NT2/D1 (cell line): ENCODE measurements around the gene B4GALNT4.

ENCODE experiments used
- DNase-seq: peaks from one replicate; pipeline ENCODE4 v3.0.0-alpha.2; 2011; ENCODE audit warnings: low read depth, low spot score
- H3K27me3 ChIP-seq: 2 replicates; pipeline ENCODE4 v1.6.0; 2011; ENCODE audit warnings: mild to moderate bottlenecking; ENCODE audit not compliant: insufficient read length, insufficient read depth
- H3K36me3 ChIP-seq: 2 replicates; pipeline ENCODE4 v1.6.1; 2011; ENCODE audit warnings: mild to moderate bottlenecking, low read length, mixed read lengths; ENCODE audit not compliant: insufficient read depth, insufficient read length
- H3K4me1 ChIP-seq: 2 replicates; pipeline ENCODE4 v1.5.1; 2011; ENCODE audit not compliant: insufficient read depth, insufficient read length
- H3K4me3 ChIP-seq: 2 replicates; pipeline ENCODE4 v1.5.1; 2011; ENCODE audit warnings: low read depth; ENCODE audit not compliant: insufficient read length
- H3K9ac ChIP-seq: 2 replicates; pipeline ENCODE4 v1.6.0; 2011; ENCODE audit warnings: low read depth; ENCODE audit not compliant: insufficient read length
- H3K9me3 ChIP-seq: 2 replicates; pipeline ENCODE4 v1.5.1; 2011; ENCODE audit warnings: mild to moderate bottlenecking, low read length; ENCODE audit not compliant: insufficient read depth
- SUZ12 ChIP-seq: IDR thresholded peaks from 2 replicates; pipeline ENCODE4 v1.6.1; 2011; ENCODE audit not compliant: insufficient read length, insufficient read depth; ENCODE audit errors: extremely low read depth
- YY1 ChIP-seq: IDR thresholded peaks from 2 replicates; pipeline ENCODE4 v1.6.1; 2011; ENCODE audit not compliant: insufficient read length, insufficient read depth
- ZNF274 ChIP-seq: IDR thresholded peaks from 2 replicates; pipeline ENCODE4 v1.6.1; 2011; ENCODE audit warnings: mild to moderate bottlenecking, low read depth, low read length

The B4GALNT4 gene

GRCh38 chr11:377174-377865, 8.0 kb downstream of the B4GALNT4 start:
- peaks cover 57% of the 10 kb centered on the region for H3K36me3 ChIP-seq
- no peaks in the 10 kb centered on the region for H3K27me3 ChIP-seq
- no peak for DNase-seq
- no peaks in the 10 kb centered on the region for H3K9me3 ChIP-seq
- no peak overlapping the region for H3K9ac ChIP-seq
- no peak overlapping the region for H3K4me3 ChIP-seq
- no peak for TF ChIP-seq SUZ12
- no peak for TF ChIP-seq YY1
- no peak for TF ChIP-seq ZNF274
- peaks cover 9% of the 10 kb centered on the region for H3K4me1 ChIP-seq

GRCh38 chr11:377883-378500, 8.7 kb downstream of the B4GALNT4 start:
- DNase-seq, result no peak

GRCh38 chr11:379205-380094, 10.2 kb downstream of the B4GALNT4 start:
- TF ChIP-seq SUZ12 (no peak), ZNF274 (no peak), YY1 (no peak)
- no peaks in the 10 kb centered on the region for H3K9me3 ChIP-seq
- peaks cover 45% of the 10 kb centered on the region for H3K36me3 ChIP-seq
- DNase-seq, result no peak
- H3K4me3 ChIP-seq, result no peak overlapping the region
- peaks cover 2% of the 10 kb centered on the region for H3K4me1 ChIP-seq
- H3K27me3 ChIP-seq, result no peaks in the 10 kb centered on the region
- no peak overlapping the region for H3K9ac ChIP-seq

More at GRCh38 chr11:377883-378500, 8.7 kb downstream of the B4GALNT4 start:
- no peaks in the 10 kb centered on the region for H3K27me3 ChIP-seq
- H3K36me3 ChIP-seq, result peaks cover 52% of the 10 kb centered on the region
- H3K9ac ChIP-seq, result no peak overlapping the region
- H3K9me3 ChIP-seq, result no peaks in the 10 kb centered on the region
- H3K4me3 ChIP-seq, result no peak overlapping the region
- peaks cover 9% of the 10 kb centered on the region for H3K4me1 ChIP-seq
- no peak for TF ChIP-seq ZNF274
- TF ChIP-seq YY1, result no peak
- TF ChIP-seq SUZ12, result no peak

- Histone ChIP-seq H3K36me3 (peaks cover 45% of the 10 kb centered on the region), H3K9me3 (no peaks in the 10 kb centered on the region), H3K4me3 (no peak overlapping the region), H3K9ac (no peak overlapping the region), H3K4me1 (peaks cover 2% of the 10 kb centered on the region), H3K27me3 (no peaks in the 10 kb centered on the region)
- no peak for DNase-seq
- TF ChIP-seq SUZ12 (no peak), YY1 (no peak), ZNF274 (no peak)
Measured at GRCh38 chr11:380095-380480, 10.8 kb downstream of the B4GALNT4 start.

- Histone ChIP-seq H3K4me1 (peaks cover 2% of the 10 kb centered on the region), H3K9me3 (peaks cover under 1% of the 10 kb centered on the region; the same call in 1 of the 2 replicates), H3K4me3 (no peak overlapping the region), H3K36me3 (peaks cover 44% of the 10 kb centered on the region), H3K27me3 (no peaks in the 10 kb centered on the region), H3K9ac (no peak overlapping the region)
- TF ChIP-seq ZNF274, result no peak
- no peak for TF ChIP-seq SUZ12
- TF ChIP-seq YY1, result no peak
- no peak for DNase-seq
Measured at GRCh38 chr11:380491-380890, 11.2 kb downstream of the B4GALNT4 start.

- Histone ChIP-seq H3K36me3 (peaks cover 40% of the 10 kb centered on the region), H3K9me3 (peaks cover 6% of the 10 kb centered on the region; the same call in 1 of the 2 replicates), H3K27me3 (no peaks in the 10 kb centered on the region), H3K4me1 (peaks cover 2% of the 10 kb centered on the region), H3K4me3 (no peak overlapping the region), H3K9ac (no peak overlapping the region)
- TF ChIP-seq SUZ12 (no peak), YY1 (no peak), ZNF274 (no peak)
- DNase-seq, result no peak
Measured at GRCh38 chr11:380996-381395, 11.7 kb downstream of the B4GALNT4 start.
